Esophagus squamous epithelium (tissue), 5 donors: Measurements from ENCODE around the gene VSNL1. TPM values are rescaled to one million over a fixed set of nuclear protein-coding genes. Genes with fewer than 3 reads are reported as not detected.
A peak's percentile ranks its signal among the peaks of the same experiment; 100 is the strongest.

ENCODE experiments used
- DNase-seq: peaks from one replicate; lab custom pipeline; 2025; lab: John Stamatoyannopoulos, UW
- H3K27ac ChIP-seq, 4 donors: fragments of 200-600 bp; sonication (generic); one replicate each; pipeline ENCODE4 v1.5.1; 2016 to 2019; ENCODE audit warnings: mild to moderate bottlenecking in 1 of 4
- H3K27me3 ChIP-seq, 4 donors: fragments of 200-600 bp; sonication (generic); 1 replicate in 3 of 4; 2 replicates in 1 of 4; pipeline versions ENCODE4 v1.5.1 to v1.6.0; 2017 to 2021; ENCODE audit warnings: antibody characterized with exemption in 1 of 4
- H3K36me3 ChIP-seq, 3 donors: fragments of 200-600 bp; sonication (generic); one replicate each; pipeline ENCODE4 v1.5.1; 2016 to 2019
- H3K4me1 ChIP-seq, 3 donors: fragments of 200-600 bp; sonication (generic); one replicate each; pipeline ENCODE4 v1.5.1; 2017 to 2019
- H3K4me3 ChIP-seq, 4 donors: fragments of 200-600 bp; sonication (generic); 1 replicate in 3 of 4; 2 replicates in 1 of 4; pipeline ENCODE4 v1.5.1; 2016 to 2019; ENCODE audit warnings: mild to moderate bottlenecking in 2 of 4, moderate library complexity in 1 of 4
- H3K9me3 ChIP-seq, 3 donors: fragments of 200-600 bp; sonication (generic); one replicate each; pipeline ENCODE4 v1.5.1; 2016 to 2019
- CTCF ChIP-seq, 6 experiments: fragments of 450-650 bp in 4 of 6; fragments of 200-600 bp in 2 of 6; sonication (generic) in 2 of 6; IDR thresholded peaks; one replicate each; pipeline ENCODE4 v1.5.1; 2016 to 2019; ENCODE audit warnings: antibody characterized with exemption in 6 of 6, mild to moderate bottlenecking in 4 of 6, moderate library complexity in 4 of 6
- POLR2A ChIP-seq, 4 donors: fragments of 450-650 bp; IDR thresholded peaks; one replicate each; pipeline ENCODE4 v1.6.1; 2017; ENCODE audit warnings: antibody characterized with exemption in 4 of 4, mild to moderate bottlenecking in 4 of 4, moderate library complexity in 3 of 4
- WGBS, 2 donors: methylation state at CpG; one replicate each; pipeline ENCODE4 v1.1.5; 2018; 5-methylcytosine and 5-hydroxymethylcytosine counted together
- intact Hi-C: fragments of 100-400 bp; cut with DNase I; formaldehyde crosslinking; loops from one replicate; pipeline ENCODE4 v1.15.0; 2022
- total RNA-seq, 4 donors: library from RNA; depleted of rRNA; stranded (reverse); fragments of >200 nt; gene quantifications; one replicate each; pipeline ENCODE4 v1.1.0, GENCODE V29; 2016
- donor health status: DM: yes; HTN: yes; CAD: no.

Gene VSNL1
- total RNA-seq, 4 donors from 2014 or later, result 39.1 to 88.3 (median 51.0) TPM

- no peak for DNase-seq
- TF ChIP-seq CTCF (IDR thresholded peaks at IDR 0.05) (no peak), POLR2A (IDR thresholded peaks at IDR 0.05) (no peak)
- H3K4me3 ChIP-seq, result no peak overlapping the region
- H3K4me1 ChIP-seq, result peaks cover 22 to 92% (median 30%) of the 10 kb centered on the region in 3 donors
- peak overlapping the region; percentile 11 to 91 (median 82) for H3K27ac ChIP-seq
- WGBS, 2 donors, result 31 to 60% methylated on average over 3 to 4 of the region's 4 CpGs
- H3K27me3 ChIP-seq, result no peaks in the 10 kb centered on the region
- H3K36me3 ChIP-seq, result no peaks in the 10 kb centered on the region
- intact Hi-C loops, result no loop called here
- H3K9me3 ChIP-seq, result no peaks in the 10 kb centered on the region
These were observed 44.2 kb downstream of the VSNL1 start for GRCh38 chr2:17584689-17585088.

GRCh38 chr2:17587469-17587868, 47.0 kb downstream of the VSNL1 start:
- Histone ChIP-seq H3K36me3 (no peaks in the 10 kb centered on the region), H3K27me3 (no peaks in the 10 kb centered on the region), H3K4me3 (no peak overlapping the region), H3K27ac (peak overlapping the region; percentile 73 to 91 (median 86)), H3K9me3 (no peaks in the 10 kb centered on the region), H3K4me1 (peaks cover 36 to 95% (median 38%) of the 10 kb centered on the region in 3 donors)
- no peak for TF ChIP-seq CTCF (IDR thresholded peaks at IDR 0.05)
- TF ChIP-seq POLR2A (IDR thresholded peaks at IDR 0.05), result no peak
- DNase-seq, result no peak
- 54 to 58% methylated on average over 3 of the region's 3 CpGs for WGBS, 2 donors
- intact Hi-C loops, result no loop called here

DNA sequence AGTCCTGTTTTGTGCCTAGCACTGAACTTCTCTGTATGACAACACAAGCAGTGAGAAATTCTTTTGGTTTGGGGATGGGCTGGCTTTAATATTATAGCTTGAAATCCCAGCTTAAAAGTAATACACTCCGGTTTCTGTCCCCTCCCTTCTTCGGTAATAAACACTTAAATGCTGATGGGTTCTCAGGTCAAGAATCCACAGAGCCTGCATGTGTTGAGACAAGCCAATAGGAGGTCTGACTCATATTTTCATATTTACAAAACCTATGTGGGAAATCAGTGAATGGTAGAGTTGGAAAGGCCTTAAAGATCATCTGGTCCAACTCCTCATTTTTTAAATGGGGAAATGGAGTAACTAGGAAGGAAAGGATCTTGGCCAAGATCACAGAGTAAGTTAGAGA, 47.5 kb downstream of the VSNL1 start:
- DNase-seq, result no peak
- 24 to 50% methylated on average over 2 of the region's 2 CpGs for WGBS, 2 donors
- peak overlapping the region; percentile 81 to 91 (median 86) for H3K27ac ChIP-seq
- no peaks in the 10 kb centered on the region for H3K36me3 ChIP-seq
- no peaks in the 10 kb centered on the region for H3K9me3 ChIP-seq
- TF ChIP-seq CTCF (IDR thresholded peaks at IDR 0.05) (peak in 1 of 6 experiments; percentile 0), POLR2A (IDR thresholded peaks at IDR 0.05) (no peak)
- H3K27me3 ChIP-seq, result no peaks in the 10 kb centered on the region
- peaks cover 36 to 99% (median 38%) of the 10 kb centered on the region in 3 donors for H3K4me1 ChIP-seq
- intact Hi-C loops, result no loop called here
- H3K4me3 ChIP-seq, result no peak overlapping the region

DNA sequence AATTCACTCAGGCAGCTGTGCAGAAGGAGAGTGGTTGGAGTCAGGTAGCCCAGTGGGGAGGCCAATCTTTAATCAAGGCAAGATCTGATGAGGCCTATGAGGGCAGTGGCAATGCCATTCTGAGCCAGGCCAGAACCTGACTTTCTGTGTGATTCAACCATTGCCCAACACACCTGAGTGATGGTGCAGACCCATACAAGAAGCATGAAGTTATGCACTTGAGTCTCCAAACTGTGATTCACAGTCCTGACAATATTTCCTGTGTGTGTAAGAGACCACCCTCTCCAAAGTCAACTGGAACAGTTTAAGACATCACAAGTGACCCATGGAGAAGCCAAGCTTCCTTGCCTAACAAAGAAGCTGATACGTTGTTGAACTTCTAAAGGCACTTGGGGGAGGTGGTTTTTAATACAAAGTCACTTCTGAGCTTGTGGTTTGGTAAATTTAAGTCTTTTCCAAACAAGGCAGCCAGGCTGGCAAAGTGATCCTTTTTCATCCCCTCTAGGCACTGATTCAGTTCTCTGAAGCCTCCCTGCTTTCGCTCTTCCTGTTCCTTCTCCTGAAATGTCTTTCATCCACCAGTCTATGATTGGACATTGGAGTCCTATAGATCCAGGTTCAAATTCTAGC, 49.0 kb downstream of the VSNL1 start:
- peaks cover 34 to 99% (median 34%) of the 10 kb centered on the region in 3 donors for H3K4me1 ChIP-seq
- TF ChIP-seq POLR2A (IDR thresholded peaks at IDR 0.05) (no peak), CTCF (IDR thresholded peaks at IDR 0.05) (no peak)
- no peak overlapping the region for H3K4me3 ChIP-seq
- no peaks in the 10 kb centered on the region for H3K27me3 ChIP-seq
- no peaks in the 10 kb centered on the region for H3K9me3 ChIP-seq
- 42 to 50% methylated on average over 2 of the region's 2 CpGs for WGBS, 2 donors
- peak overlapping the region; percentile 81 to 91 (median 86) for H3K27ac ChIP-seq
- H3K36me3 ChIP-seq, result no peaks in the 10 kb centered on the region
- intact Hi-C loops, result no loop called here
- no peak for DNase-seq

DNA sequence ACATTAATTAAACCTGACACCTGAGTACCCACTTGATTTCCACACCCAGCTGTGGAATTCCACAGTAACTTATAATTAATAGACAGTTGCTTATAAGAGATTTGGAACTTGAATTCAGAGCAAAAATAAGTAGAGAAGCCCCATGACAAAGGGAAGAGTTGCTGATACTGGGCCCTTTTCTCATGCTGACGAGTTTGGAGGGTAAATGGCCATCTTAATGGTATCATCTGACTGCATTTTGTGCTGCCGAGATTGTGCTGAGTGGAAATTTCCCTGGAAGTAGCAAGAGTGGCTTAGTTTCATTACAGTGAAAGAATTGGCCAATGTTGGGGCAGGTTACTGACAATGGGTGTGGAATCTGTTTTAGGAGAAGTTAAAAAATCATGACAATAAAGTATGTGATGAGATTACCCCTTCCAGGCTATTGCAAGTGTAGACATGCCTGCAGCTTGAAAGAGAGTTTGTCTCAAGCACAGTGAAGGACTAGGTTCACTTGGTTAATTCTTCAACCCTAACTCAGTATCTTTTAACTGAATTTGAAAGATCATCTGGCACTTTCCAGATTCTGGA, 49.9 kb downstream of the VSNL1 start:
- no peak for TF ChIP-seq CTCF (IDR thresholded peaks at IDR 0.05)
- no peak for TF ChIP-seq POLR2A (IDR thresholded peaks at IDR 0.05)
- intact Hi-C loops, result no loop called here
- WGBS, 2 donors, result 33 to 35% methylated on average over 2 of the region's 2 CpGs
- Histone ChIP-seq H3K36me3 (no peaks in the 10 kb centered on the region), H3K27ac (peak overlapping the region; percentile 81 to 91 (median 86)), H3K4me1 (peaks cover 33 to 97% (median 37%) of the 10 kb centered on the region in 3 donors), H3K27me3 (no peaks in the 10 kb centered on the region), H3K9me3 (no peaks in the 10 kb centered on the region), H3K4me3 (no peak overlapping the region)
- DNase-seq, result no peak
